GM21515 (cell line): ENCODE results near the gene CDH4.

Source experiments
- ATAC-seq: cut with Tn5 transposase; IDR thresholded peaks from one replicate; pipeline ENCODE4 v1.9.1; 2021; ENCODE audit not compliant: unreplicated experiment

CDH4 gene

GRCh38 chr20:61324906-61325305 is 72.8 kb downstream of the CDH4 start:
- no peak for ATAC-seq

GRCh38 chr20:61325718-61326117 is 73.7 kb downstream of the CDH4 start:
- ATAC-seq: no peak

GRCh38 chr20:61328911-61329558 is 77.0 kb downstream of the CDH4 start:
- ATAC-seq: no peak

GRCh38 chr20:61330441-61330840 is 78.4 kb downstream of the CDH4 start:
- no peak for ATAC-seq

GRCh38 chr20:61331543-61331942 is 79.5 kb downstream of the CDH4 start:
- no peak for ATAC-seq

- no peak for ATAC-seq
Measured at GRCh38 chr20:61332016-61332975, 80.2 kb downstream of the CDH4 start.

- no peak for ATAC-seq
Measured at GRCh38 chr20:61333484-61334108, 81.5 kb downstream of the CDH4 start.

GRCh38 chr20:61340157-61340556 is 88.1 kb downstream of the CDH4 start:
- no peak for ATAC-seq

- ATAC-seq: no peak
Measured at GRCh38 chr20:61341605-61342004, 89.5 kb downstream of the CDH4 start.

GRCh38 chr20:61343934-61344333 is 91.9 kb downstream of the CDH4 start:
- ATAC-seq: no peak

GRCh38 chr20:61345656-61346055 is 93.6 kb downstream of the CDH4 start:
- ATAC-seq: no peak

- ATAC-seq: no peak
Measured at GRCh38 chr20:61346996-61347395, 94.9 kb downstream of the CDH4 start.

- no peak for ATAC-seq
Measured at GRCh38 chr20:61347443-61347842, 95.4 kb downstream of the CDH4 start.

- no peak for ATAC-seq
Measured at GRCh38 chr20:61349447-61350165, 97.5 kb downstream of the CDH4 start.

- ATAC-seq: no peak
Measured at GRCh38 chr20:61350500-61351250, 98.6 kb downstream of the CDH4 start.

- ATAC-seq: no peak
Measured at GRCh38 chr20:61352346-61353260, 100.5 kb downstream of the CDH4 start.

GRCh38 chr20:61353261-61354000 is 101.4 kb downstream of the CDH4 start:
- no peak for ATAC-seq

GRCh38 chr20:61354001-61354390 is 101.9 kb downstream of the CDH4 start:
- ATAC-seq: no peak

- no peak for ATAC-seq
Measured at GRCh38 chr20:61354501-61354900, 102.4 kb downstream of the CDH4 start.
